ENCODE results near the gene DEFB116.

GRCh38 chr20:31260326-31260932 lies 48.0 kb downstream of the DEFB116 start:
- peak; percentile 93 for TF ChIP-seq CTCF (IDR thresholded peaks at IDR 0.05)
- no peak for TF ChIP-seq TCF7L2 (IDR thresholded peaks at IDR 0.05; ENCODE audit: low read depth, low read length)
- no peak for TF ChIP-seq SIN3A (IDR thresholded peaks at IDR 0.05; ENCODE audit: borderline replicate concordance, insufficient read depth, low read depth, low read length)
- TF ChIP-seq POLR2AphosphoS5 (IDR thresholded peaks at IDR 0.05; ENCODE audit: low read depth, low read length), result no peak
